Stimulated activated memory B cell treated with anti-CD40 and anti-IgM and Interleukin-4, amounts not matched to agents 10 μg/mL and 1 μg/mL and 100 μg/mL, for 72 hours (primary cell): ENCODE results near the gene UBXN6.

ENCODE experiments used
- ATAC-seq: fragments of 150-1000 bp; cut with Tn5 transposase; 2 replicates; pipeline ENCODE4 v1.10.0; 2021
- H3K27ac Mint-ChIP-seq: one replicate; pipeline ENCODE4 v1.8.0; 2022; ENCODE audit warnings: mild to moderate bottlenecking, mixed read lengths
- H3K27me3 Mint-ChIP-seq: one replicate; pipeline ENCODE4 v1.8.0; 2022; ENCODE audit warnings: mixed read lengths
- H3K36me3 Mint-ChIP-seq: one replicate; pipeline ENCODE4 v1.8.0; 2022; ENCODE audit warnings: mixed read lengths
- H3K4me1 Mint-ChIP-seq: one replicate; pipeline ENCODE4 v1.8.0; 2022; ENCODE audit warnings: mixed read lengths
- H3K4me3 Mint-ChIP-seq: one replicate; pipeline ENCODE4 v1.8.0; 2022; ENCODE audit warnings: mild to moderate bottlenecking, moderate library complexity, mixed read lengths
- H3K9me3 Mint-ChIP-seq: one replicate; pipeline ENCODE4 v1.8.0; 2022; ENCODE audit warnings: mixed read lengths

UBXN6 gene, protein sequence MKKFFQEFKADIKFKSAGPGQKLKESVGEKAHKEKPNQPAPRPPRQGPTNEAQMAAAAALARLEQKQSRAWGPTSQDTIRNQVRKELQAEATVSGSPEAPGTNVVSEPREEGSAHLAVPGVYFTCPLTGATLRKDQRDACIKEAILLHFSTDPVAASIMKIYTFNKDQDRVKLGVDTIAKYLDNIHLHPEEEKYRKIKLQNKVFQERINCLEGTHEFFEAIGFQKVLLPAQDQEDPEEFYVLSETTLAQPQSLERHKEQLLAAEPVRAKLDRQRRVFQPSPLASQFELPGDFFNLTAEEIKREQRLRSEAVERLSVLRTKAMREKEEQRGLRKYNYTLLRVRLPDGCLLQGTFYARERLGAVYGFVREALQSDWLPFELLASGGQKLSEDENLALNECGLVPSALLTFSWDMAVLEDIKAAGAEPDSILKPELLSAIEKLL

DNA sequence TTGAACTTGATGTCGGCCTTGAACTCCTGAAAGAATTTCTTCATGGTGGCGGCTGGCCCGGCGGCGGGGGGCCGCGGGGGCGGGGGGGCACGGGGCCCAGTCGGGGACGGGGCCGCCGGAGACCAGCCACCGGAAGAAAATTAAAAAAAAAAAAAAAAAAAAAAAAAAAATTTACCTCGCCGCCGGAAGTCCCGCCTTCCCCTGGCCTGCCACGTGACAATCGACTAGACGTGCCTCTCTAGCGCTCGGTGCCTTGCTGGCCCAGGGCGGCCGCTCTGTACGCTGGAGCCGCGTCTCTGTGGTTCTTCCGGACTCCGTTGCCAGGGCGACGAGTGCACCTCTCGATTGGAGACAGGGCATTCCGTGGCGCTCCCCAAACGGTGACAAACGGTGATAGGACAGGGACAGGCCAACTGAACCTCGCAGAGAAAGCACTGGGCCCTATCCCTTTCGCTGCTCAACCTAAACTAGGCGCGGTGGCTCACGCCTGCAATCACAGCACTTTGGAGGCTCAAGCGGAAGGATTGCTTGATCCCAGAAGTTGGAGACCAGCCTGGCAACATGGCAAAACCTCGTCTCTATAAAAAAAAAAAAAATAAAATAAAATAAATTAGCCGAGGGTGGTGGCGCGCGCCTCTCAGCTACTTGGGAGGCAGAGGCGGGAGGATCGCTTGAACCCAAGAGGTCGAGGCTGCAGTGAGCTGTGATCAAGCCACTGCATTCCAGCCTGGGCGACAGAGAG lies at the start of gene UBXN6:
Gene UBXN6 (minus strand): TSS at position 141 of the 742 bp plus-strand sequence. CDS start 97 bp downstream, at position 44.
- no peaks in the 10 kb centered on the region for H3K27me3 Mint-ChIP-seq
- peaks cover 7% of the 10 kb centered on the region for H3K36me3 Mint-ChIP-seq
- H3K9me3 Mint-ChIP-seq = no peaks in the 10 kb centered on the region
- peak within 1 kb of the TSS; percentile 84 for H3K4me3 Mint-ChIP-seq
- peaks cover 24% of the 10 kb centered on the region for H3K4me1 Mint-ChIP-seq
- H3K27ac Mint-ChIP-seq = peak within 1 kb of the TSS; percentile 78
- peak; percentile 97 for ATAC-seq

DNA sequence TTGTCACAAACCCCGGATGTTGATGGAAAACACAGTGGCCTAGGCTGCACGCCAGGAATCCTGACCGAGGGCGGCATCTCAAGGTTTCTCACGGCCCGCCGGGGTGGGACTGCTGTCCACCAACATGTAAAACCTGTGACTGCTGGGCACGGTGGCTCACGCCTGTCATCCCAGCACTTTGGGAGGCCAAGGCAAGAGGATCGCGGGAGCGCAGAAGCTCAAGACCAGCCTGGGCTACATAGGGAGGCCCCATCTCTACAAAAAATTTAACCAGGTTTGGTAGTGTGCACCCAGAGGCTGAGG lies 49.5 kb upstream of the UBXN6 start:
- Mint-ChIP-seq H3K4me1 (no peaks in the 10 kb centered on the region), H3K27ac (no peak overlapping the region)

GRCh38 chr19:4506449-4507149 lies 49.0 kb upstream of the UBXN6 start:
- Mint-ChIP-seq H3K9me3 (peaks cover 2% of the 10 kb centered on the region), H3K27ac (no peak overlapping the region)
- ATAC-seq = no peak

More for the DNA sequence above, 49.5 kb upstream of the UBXN6 start:
- Mint-ChIP-seq H3K9me3 (peaks cover 2% of the 10 kb centered on the region), H3K4me3 (no peak overlapping the region), H3K36me3 (peaks cover 26% of the 10 kb centered on the region), H3K27me3 (no peaks in the 10 kb centered on the region)
- ATAC-seq = no peak

GRCh38 chr19:4505570-4506448 lies 48.2 kb upstream of the UBXN6 start:
- H3K27ac Mint-ChIP-seq = no peak overlapping the region
- H3K9me3 Mint-ChIP-seq = peaks cover 2% of the 10 kb centered on the region
- peaks cover 28% of the 10 kb centered on the region for H3K36me3 Mint-ChIP-seq
- H3K4me3 Mint-ChIP-seq = no peak overlapping the region
- no peaks in the 10 kb centered on the region for H3K27me3 Mint-ChIP-seq
- no peak for ATAC-seq
- no peaks in the 10 kb centered on the region for H3K4me1 Mint-ChIP-seq

More at GRCh38 chr19:4506449-4507149, 49.0 kb upstream of the UBXN6 start:
- Mint-ChIP-seq H3K27me3 (no peaks in the 10 kb centered on the region), H3K36me3 (peaks cover 26% of the 10 kb centered on the region), H3K4me3 (no peak overlapping the region), H3K4me1 (no peaks in the 10 kb centered on the region)

DNA sequence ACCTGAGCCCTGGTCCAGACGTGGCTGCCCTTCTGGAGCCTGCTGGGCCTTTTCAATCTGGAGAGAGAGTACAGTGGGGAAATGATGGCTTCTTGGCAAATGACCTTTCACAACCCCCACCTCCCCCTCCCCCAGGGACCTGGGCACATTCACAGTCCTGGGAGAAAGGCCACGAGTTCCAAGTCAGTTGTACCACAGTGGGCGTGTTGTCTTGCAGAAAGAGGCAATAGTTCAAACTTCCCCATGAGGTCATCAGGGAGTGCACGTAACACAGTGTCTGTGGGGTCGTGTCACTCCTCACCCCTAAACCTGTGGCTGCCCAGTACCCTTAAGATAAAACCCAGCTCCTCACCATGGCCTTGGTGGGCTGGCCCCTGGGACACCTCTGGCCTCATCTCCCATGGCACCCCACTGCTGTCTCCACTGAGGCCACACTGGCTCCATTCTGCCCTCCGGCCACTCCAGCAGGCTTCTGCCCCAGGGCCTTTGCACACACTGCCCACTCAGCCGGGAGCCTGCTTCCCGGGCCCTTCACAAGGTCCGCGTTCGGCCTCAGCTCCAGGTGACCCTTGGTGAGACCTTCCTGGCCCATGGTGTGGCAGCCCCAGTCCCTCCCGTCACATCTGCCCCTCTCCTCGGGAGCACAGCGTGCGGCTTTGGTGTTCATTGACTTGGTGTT lies 47.4 kb upstream of the UBXN6 start:
- peaks cover 36% of the 10 kb centered on the region for H3K36me3 Mint-ChIP-seq
- peaks cover 2% of the 10 kb centered on the region for H3K9me3 Mint-ChIP-seq
- ATAC-seq = no peak
- no peaks in the 10 kb centered on the region for H3K27me3 Mint-ChIP-seq
- no peaks in the 10 kb centered on the region for H3K4me1 Mint-ChIP-seq
- H3K27ac Mint-ChIP-seq = no peak overlapping the region
- H3K4me3 Mint-ChIP-seq = no peak overlapping the region

DNA sequence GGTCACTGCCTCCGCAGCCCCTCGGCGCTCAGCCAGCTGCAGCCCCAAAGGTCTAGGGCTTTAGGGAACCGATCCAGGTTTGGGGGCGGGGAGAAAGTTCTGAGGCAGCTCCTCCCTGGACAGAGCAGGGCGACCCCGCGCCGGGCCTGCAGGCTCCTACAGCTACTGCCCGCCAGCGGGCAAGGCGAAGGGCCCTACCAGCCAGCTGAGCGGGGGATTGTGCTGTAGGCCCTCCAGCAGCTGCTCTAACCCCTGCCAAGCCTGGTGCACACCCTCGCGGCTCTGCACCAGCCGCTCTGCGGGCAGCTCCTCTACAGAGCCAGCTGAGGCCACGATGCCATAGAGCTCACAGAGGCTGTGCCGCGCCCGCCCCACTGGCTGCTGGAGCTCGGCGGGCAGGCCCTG lies 46.7 kb upstream of the UBXN6 start:
- Mint-ChIP-seq H3K36me3 (peaks cover 43% of the 10 kb centered on the region), H3K27me3 (no peaks in the 10 kb centered on the region), H3K27ac (no peak overlapping the region), H3K4me1 (no peaks in the 10 kb centered on the region), H3K9me3 (peaks cover 2% of the 10 kb centered on the region), H3K4me3 (no peak overlapping the region)
- ATAC-seq = no peak

DNA sequence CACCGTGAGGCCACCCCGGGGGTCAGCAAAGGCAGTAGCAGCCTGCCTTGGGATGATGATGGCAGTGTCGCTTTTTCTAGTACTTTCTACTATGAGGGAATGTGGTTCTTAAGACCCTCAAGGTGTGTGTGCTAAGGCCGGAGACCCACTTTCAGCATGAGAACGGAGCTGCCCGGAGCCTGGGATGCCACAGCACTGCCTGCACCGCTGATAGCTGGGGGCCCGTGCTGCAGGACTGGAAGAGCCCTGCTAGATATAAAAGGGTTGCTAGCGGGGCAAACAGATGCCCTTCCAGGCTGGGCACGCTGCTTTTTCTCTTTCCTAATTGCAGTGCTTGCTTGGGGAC lies 46.2 kb upstream of the UBXN6 start:
- no peak overlapping the region for H3K4me3 Mint-ChIP-seq
- peaks cover 47% of the 10 kb centered on the region for H3K36me3 Mint-ChIP-seq
- H3K9me3 Mint-ChIP-seq = peaks cover 2% of the 10 kb centered on the region
- H3K4me1 Mint-ChIP-seq = no peaks in the 10 kb centered on the region
- H3K27me3 Mint-ChIP-seq = no peaks in the 10 kb centered on the region
- no peak for ATAC-seq
- no peak overlapping the region for H3K27ac Mint-ChIP-seq

GRCh38 chr19:4503132-4503824 lies 45.7 kb upstream of the UBXN6 start:
- H3K27ac Mint-ChIP-seq = no peak overlapping the region
- no peak overlapping the region for H3K4me3 Mint-ChIP-seq
- no peaks in the 10 kb centered on the region for H3K4me1 Mint-ChIP-seq
- ATAC-seq = no peak
- peaks cover 53% of the 10 kb centered on the region for H3K36me3 Mint-ChIP-seq
- H3K27me3 Mint-ChIP-seq = no peaks in the 10 kb centered on the region
- peaks cover 2% of the 10 kb centered on the region for H3K9me3 Mint-ChIP-seq

GRCh38 chr19:4502282-4503131 lies 44.9 kb upstream of the UBXN6 start:
- Mint-ChIP-seq H3K4me3 (no peak overlapping the region), H3K9me3 (peaks cover 2% of the 10 kb centered on the region), H3K36me3 (peaks cover 60% of the 10 kb centered on the region), H3K27ac (no peak overlapping the region), H3K4me1 (no peaks in the 10 kb centered on the region), H3K27me3 (no peaks in the 10 kb centered on the region)
- ATAC-seq = no peak

GRCh38 chr19:4501691-4502090 lies 44.1 kb upstream of the UBXN6 start:
- Mint-ChIP-seq H3K36me3 (peaks cover 62% of the 10 kb centered on the region), H3K27me3 (no peaks in the 10 kb centered on the region), H3K27ac (no peak overlapping the region), H3K4me1 (no peaks in the 10 kb centered on the region), H3K4me3 (no peak overlapping the region), H3K9me3 (peaks cover 2% of the 10 kb centered on the region)
- no peak for ATAC-seq

GRCh38 chr19:4500841-4501591 lies 43.4 kb upstream of the UBXN6 start:
- Mint-ChIP-seq H3K4me3 (no peak overlapping the region), H3K36me3 (peaks cover 55% of the 10 kb centered on the region), H3K27ac (no peak overlapping the region), H3K9me3 (no peaks in the 10 kb centered on the region), H3K4me1 (no peaks in the 10 kb centered on the region), H3K27me3 (no peaks in the 10 kb centered on the region)
- no peak for ATAC-seq

DNA sequence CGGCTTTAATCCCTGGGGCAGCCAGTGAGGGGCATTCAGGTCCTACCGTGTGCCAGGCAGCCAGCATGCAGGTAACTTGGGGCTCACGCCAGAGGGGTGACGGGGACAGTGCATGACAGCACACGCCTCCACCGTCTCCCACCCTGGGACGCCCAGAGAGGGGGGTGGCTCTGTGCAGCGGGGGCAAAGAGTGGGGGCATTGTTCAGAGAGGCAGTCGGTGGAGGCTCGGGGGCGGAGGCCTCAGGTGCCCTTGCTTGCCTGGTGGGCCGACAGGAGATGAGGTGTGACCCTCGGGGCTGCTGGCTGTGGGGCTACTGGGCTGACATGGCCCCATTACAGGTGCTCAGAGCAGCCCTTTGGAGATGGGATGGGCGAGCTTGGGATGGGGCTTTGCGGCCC lies 42.3 kb upstream of the UBXN6 start:
- no peak for ATAC-seq
- Mint-ChIP-seq H3K27me3 (no peaks in the 10 kb centered on the region), H3K27ac (no peak overlapping the region), H3K36me3 (peaks cover 45% of the 10 kb centered on the region), H3K4me3 (no peak overlapping the region), H3K9me3 (no peaks in the 10 kb centered on the region), H3K4me1 (no peaks in the 10 kb centered on the region)

GRCh38 chr19:4499318-4499717 lies 41.7 kb upstream of the UBXN6 start:
- no peak for ATAC-seq
- no peaks in the 10 kb centered on the region for H3K9me3 Mint-ChIP-seq
- no peaks in the 10 kb centered on the region for H3K27me3 Mint-ChIP-seq

More at GRCh38 chr19:4499318-4499717, 41.7 kb upstream of the UBXN6 start:
- H3K27ac Mint-ChIP-seq = no peak overlapping the region
- no peaks in the 10 kb centered on the region for H3K4me1 Mint-ChIP-seq
- peaks cover 44% of the 10 kb centered on the region for H3K36me3 Mint-ChIP-seq
- no peak overlapping the region for H3K4me3 Mint-ChIP-seq
